RWPE2 (cell line): ENCODE data around the gene CDK14.

Source experiments
- ATAC-seq: fragments of 200-7000 bp; cut with Tn5 transposase; 3 replicates; pipeline ENCODE4 v1.9.1; 2021; ENCODE audit warnings: low read depth
- DNase-seq: peaks from one replicate; pipeline ENCODE4 v3.0.0-alpha.2; 2020; ENCODE audit warnings: low spot score
- H3K27ac ChIP-seq: fragments of 450-650 bp; 2 replicates; pipeline ENCODE4 v1.5.1; 2017; ENCODE audit warnings: mild to moderate bottlenecking; ENCODE audit not compliant: poor library complexity, severe bottlenecking
- H3K27me3 ChIP-seq: fragments of 250-450 bp; sonication (Bioruptor Pico); 2 replicates; pipeline ENCODE4 v1.5.1; 2021; ENCODE audit warnings: mild to moderate bottlenecking, moderate library complexity; ENCODE audit not compliant: insufficient read depth, poor library complexity, severe bottlenecking
- H3K36me3 ChIP-seq: fragments of 250-450 bp; sonication (Bioruptor Pico); 2 replicates; pipeline ENCODE4 v1.5.1; 2020; ENCODE audit warnings: low read depth, mild to moderate bottlenecking, moderate library complexity
- H3K4me1 ChIP-seq: fragments of 250-450 bp; sonication (Bioruptor Pico); 2 replicates; pipeline ENCODE4 v1.5.1; 2021; ENCODE audit warnings: mild to moderate bottlenecking, moderate library complexity; ENCODE audit not compliant: insufficient read depth, poor library complexity, severe bottlenecking
- H3K4me3 ChIP-seq: fragments of 250-450 bp; sonication (Bioruptor Pico); 2 replicates; pipeline ENCODE4 v1.5.1; 2021; ENCODE audit warnings: mild to moderate bottlenecking, moderate library complexity; ENCODE audit not compliant: severe bottlenecking
- H3K9me3 ChIP-seq: fragments of 250-450 bp; sonication (Bioruptor Pico); 2 replicates; pipeline ENCODE4 v1.5.1; 2021; ENCODE audit warnings: mild to moderate bottlenecking, moderate library complexity; ENCODE audit not compliant: severe bottlenecking
- CTCF ChIP-seq: fragments of 450-650 bp; IDR thresholded peaks from one replicate; pipeline ENCODE4 v1.5.1; 2017; ENCODE audit warnings: mild to moderate bottlenecking, moderate library complexity; ENCODE audit not compliant: poor library complexity, severe bottlenecking

The CDK14 gene

DNA sequence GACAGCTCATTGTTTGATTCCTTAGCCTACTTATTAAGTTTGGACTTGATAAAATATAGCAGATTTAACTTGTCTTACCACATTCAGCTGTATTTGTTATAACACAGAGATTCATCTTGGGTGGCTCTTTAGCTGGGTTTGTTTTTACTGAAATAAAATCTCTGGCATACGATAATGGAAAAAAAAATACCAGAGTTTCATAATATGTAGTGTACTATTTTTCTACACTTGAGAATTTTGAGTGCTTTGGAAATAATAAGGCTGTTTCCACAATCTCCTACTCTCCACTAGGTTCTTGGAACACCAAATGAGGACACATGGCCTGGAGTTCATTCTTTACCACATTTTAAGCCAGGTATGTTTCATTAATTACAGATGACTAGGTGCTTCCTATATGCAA lies 449.5 kb downstream of the CDK14 start:
- H3K4me1 ChIP-seq = no peaks in the 10 kb centered on the region
- no peak overlapping the region for H3K4me3 ChIP-seq
- H3K36me3 ChIP-seq = peaks cover 8% of the 10 kb centered on the region; the same call in 1 of the 2 replicates
- ATAC-seq (no peak), DNase-seq (no peak)
- H3K27me3 ChIP-seq = no peaks in the 10 kb centered on the region
- no peak overlapping the region for H3K27ac ChIP-seq
- TF ChIP-seq CTCF = no peak
- H3K9me3 ChIP-seq = no peaks in the 10 kb centered on the region

GRCh38 chr7:91046322-91047089 lies 450.4 kb downstream of the CDK14 start:
- Histone ChIP-seq H3K9me3 (no peaks in the 10 kb centered on the region), H3K27me3 (no peaks in the 10 kb centered on the region), H3K4me3 (no peak overlapping the region), H3K36me3 (peaks cover 8% of the 10 kb centered on the region; the same call in 1 of the 2 replicates), H3K27ac (no peak overlapping the region), H3K4me1 (no peaks in the 10 kb centered on the region)
- DNase-seq (no peak), ATAC-seq (no peak)
- peak; percentile 63 for TF ChIP-seq CTCF

DNA sequence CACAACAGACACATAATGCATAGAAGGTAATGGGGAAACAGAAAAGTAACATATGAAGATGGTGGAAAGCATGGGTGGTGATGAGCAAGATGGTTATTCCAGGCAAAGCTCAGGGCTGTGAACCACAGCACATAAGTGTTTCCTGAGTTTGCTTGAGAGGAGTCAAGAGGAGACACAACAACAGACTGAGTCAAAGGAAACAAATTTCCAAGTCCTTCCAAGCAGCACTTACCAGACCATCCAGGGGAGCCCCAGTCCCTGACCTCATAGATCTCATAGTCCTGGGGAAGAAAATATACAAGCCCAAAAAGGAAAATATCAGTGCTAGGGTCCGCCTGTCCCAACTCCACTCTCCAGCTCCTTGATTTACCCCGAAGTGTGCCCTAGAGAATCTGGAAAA lies 451.5 kb downstream of the CDK14 start:
- Histone ChIP-seq H3K9me3 (no peaks in the 10 kb centered on the region), H3K36me3 (peaks cover 8% of the 10 kb centered on the region; the same call in 1 of the 2 replicates), H3K4me3 (no peak overlapping the region), H3K27ac (no peak overlapping the region), H3K27me3 (no peaks in the 10 kb centered on the region), H3K4me1 (no peaks in the 10 kb centered on the region)
- ATAC-seq = no peak
- no peak for DNase-seq
- no peak for TF ChIP-seq CTCF

GRCh38 chr7:91050677-91051076 lies 454.6 kb downstream of the CDK14 start:
- no peak for TF ChIP-seq CTCF
- H3K27me3 ChIP-seq = no peaks in the 10 kb centered on the region
- no peak overlapping the region for H3K27ac ChIP-seq
- peaks cover 8% of the 10 kb centered on the region; the same call in 1 of the 2 replicates for H3K36me3 ChIP-seq
- ATAC-seq (no peak), DNase-seq (no peak)
- no peaks in the 10 kb centered on the region for H3K9me3 ChIP-seq
- no peaks in the 10 kb centered on the region for H3K4me1 ChIP-seq
- no peak overlapping the region for H3K4me3 ChIP-seq

DNA sequence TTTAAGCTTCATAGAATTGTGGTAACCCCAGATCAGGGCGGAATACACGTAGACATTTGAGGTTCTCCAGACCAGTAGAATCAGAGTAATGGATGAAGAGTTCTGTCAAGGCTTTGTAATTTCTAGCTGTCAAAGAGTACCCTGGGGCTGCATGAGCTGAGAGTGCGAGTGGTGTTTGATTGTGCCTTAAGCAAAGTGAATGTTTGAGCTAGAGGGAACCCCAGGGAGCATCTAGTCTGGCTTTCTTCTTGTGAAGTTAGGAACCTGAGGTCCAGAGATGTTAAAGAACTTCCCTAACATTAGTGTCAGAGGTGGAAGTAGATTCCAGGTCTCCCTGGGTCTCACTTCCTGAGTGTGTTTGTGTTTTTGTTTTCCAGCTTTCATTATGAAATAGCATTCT lies 455.8 kb downstream of the CDK14 start:
- Histone ChIP-seq H3K27me3 (no peaks in the 10 kb centered on the region), H3K36me3 (peaks cover 5% of the 10 kb centered on the region; the same call in 1 of the 2 replicates), H3K4me3 (no peak overlapping the region), H3K4me1 (no peaks in the 10 kb centered on the region), H3K27ac (no peak overlapping the region), H3K9me3 (no peaks in the 10 kb centered on the region)
- no peak for ATAC-seq
- no peak for DNase-seq
- TF ChIP-seq CTCF = no peak
